ENCODE results near the gene TAF15. TPM values are rescaled to one million over a fixed set of nuclear protein-coding genes. Genes with fewer than 3 reads are reported as not detected.

Gene TAF15
- total RNA-seq, 2 experiments from 2014 or later = 65.9 to 256 TPM

DNA sequence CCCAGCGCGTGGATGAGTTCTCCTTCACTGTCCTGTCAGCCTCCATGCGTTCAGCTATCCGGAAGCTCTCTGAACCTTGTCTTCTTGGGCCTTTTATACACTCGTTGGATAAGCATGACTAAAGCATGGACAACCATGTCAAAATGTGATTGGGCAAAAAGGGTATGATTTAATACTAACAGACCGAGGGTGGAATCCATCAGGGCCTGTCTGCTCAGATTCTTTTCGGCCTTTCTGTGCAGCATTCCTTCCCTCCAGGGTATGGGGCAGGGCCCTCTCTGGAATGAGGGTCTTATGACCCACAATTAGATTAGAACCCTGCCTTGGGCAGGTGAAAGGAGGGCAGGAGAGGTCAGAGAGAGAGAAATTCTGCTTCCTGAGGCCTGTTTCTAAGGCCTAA lies 84.9 kb downstream of the TAF15 start:
- Histone ChIP-seq H2AFZ (ENCODE audit: low read length) (no peak overlapping the region), H3K36me3 (ENCODE audit: insufficient read depth, low read length) (no peaks in the 10 kb centered on the region), H3K4me3 (ENCODE audit: low read depth, low read length, poor library complexity, severe bottlenecking) (no peak overlapping the region), H3K4me1 (ENCODE audit: insufficient read depth, low read length, poor library complexity, severe bottlenecking) (no peaks in the 10 kb centered on the region), H3K4me2 (ENCODE audit: low read length) (no peak overlapping the region), H3K79me2 (ENCODE audit: insufficient read depth, low read depth, low read length) (no peaks in the 10 kb centered on the region), H4K20me1 (ENCODE audit: insufficient read depth, low read length) (no peaks in the 10 kb centered on the region), H3K27ac (ENCODE audit: low read depth, low read length, poor library complexity, severe bottlenecking) (no peak overlapping the region), H3K9me2 (ENCODE audit: insufficient read depth, low read length) (no peaks in the 10 kb centered on the region), H3K9me3 (ENCODE audit: low read length) (no peaks in the 10 kb centered on the region)
- CTCF ChIA-PET (ENCODE audit: unreplicated experiment) = no interaction called here
- no peak for DNase-seq (ENCODE audit: low spot score)
- intact Hi-C loops (cut with micrococcal nuclease; ENCODE audit: unreplicated experiment) = no loop called here
- POLR2A ChIA-PET = interaction anchor here (0.6 to 0.7 kb wide), 2 partner anchors 205 to 271 kb away, joined by 3 read pairs; no protein-coding TSS in a partner anchor
- TF ChIP-seq, protein P1, sequence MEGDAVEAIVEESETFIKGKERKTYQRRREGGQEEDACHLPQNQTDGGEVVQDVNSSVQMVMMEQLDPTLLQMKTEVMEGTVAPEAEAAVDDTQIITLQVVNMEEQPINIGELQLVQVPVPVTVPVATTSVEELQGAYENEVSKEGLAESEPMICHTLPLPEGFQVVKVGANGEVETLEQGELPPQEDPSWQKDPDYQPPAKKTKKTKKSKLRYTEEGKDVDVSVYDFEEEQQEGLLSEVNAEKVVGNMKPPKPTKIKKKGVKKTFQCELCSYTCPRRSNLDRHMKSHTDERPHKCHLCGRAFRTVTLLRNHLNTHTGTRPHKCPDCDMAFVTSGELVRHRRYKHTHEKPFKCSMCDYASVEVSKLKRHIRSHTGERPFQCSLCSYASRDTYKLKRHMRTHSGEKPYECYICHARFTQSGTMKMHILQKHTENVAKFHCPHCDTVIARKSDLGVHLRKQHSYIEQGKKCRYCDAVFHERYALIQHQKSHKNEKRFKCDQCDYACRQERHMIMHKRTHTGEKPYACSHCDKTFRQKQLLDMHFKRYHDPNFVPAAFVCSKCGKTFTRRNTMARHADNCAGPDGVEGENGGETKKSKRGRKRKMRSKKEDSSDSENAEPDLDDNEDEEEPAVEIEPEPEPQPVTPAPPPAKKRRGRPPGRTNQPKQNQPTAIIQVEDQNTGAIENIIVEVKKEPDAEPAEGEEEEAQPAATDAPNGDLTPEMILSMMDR (conservative IDR thresholded peaks at IDR 0.05; ENCODE audit: low read length) = no peak
- no peak for TF ChIP-seq EZH2phosphoT487 (IDR thresholded peaks at IDR 0.05; ENCODE audit: borderline replicate concordance, low read depth, low read length)
- BruUV-seq (replicated peaks) = no TSS peak

DNA sequence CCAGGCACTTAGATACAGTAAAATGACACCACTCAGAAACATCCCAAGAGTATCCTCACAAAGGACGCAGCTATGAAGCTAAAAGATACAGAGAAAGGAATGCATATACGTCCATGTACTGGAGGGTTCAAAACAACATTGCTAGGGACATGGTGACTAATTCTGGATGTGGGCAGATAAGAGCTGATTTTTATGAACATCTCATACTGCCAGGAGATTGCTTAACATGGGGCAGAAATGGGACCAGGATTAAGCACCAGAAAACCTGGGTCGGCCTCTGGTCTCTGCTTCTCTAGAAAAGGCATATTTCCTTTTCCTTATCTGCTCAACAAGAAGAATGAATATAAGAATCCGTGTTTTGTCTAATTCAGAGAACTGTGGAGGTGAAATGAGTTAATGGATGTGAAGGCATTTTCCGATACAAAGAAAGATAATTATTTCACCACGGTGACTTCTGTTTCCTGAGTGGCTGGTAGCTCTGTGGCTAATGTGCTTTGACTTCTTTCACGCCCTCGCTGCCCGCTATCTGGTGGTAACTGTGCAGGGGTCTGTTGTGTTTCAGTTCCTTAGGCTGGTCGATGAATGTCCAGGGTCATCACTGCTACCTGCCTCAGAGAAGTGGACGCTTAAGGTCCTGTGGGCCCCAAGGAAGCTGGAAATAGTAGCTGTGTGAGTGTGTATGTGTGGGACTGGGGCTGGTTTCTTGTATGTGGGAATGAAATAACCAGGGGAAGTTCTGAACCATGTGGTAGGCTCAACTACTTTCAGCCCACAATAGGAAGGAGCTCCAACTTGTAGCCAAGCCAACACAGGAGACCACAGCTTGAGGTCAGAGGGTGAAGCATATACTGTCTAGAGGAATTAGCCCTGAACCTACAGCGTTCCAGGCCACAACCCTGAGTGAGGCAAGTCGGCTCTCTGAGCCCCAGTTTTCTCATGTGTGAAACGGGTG lies 86.6 kb downstream of the TAF15 start:
- CTCF ChIA-PET (ENCODE audit: unreplicated experiment) = no interaction called here
- Histone ChIP-seq H3K4me3 (ENCODE audit: low read depth, low read length, poor library complexity, severe bottlenecking) (no peak overlapping the region), H3K4me1 (ENCODE audit: insufficient read depth, low read length, poor library complexity, severe bottlenecking) (no peaks in the 10 kb centered on the region), H3K79me2 (ENCODE audit: insufficient read depth, low read depth, low read length) (no peaks in the 10 kb centered on the region), H3K9me2 (ENCODE audit: insufficient read depth, low read length) (no peaks in the 10 kb centered on the region), H3K27ac (ENCODE audit: low read depth, low read length, poor library complexity, severe bottlenecking) (no peak overlapping the region), H3K4me2 (ENCODE audit: low read length) (no peak overlapping the region), H2AFZ (ENCODE audit: low read length) (no peak overlapping the region), H3K9me3 (ENCODE audit: low read length) (no peaks in the 10 kb centered on the region), H3K36me3 (ENCODE audit: insufficient read depth, low read length) (no peaks in the 10 kb centered on the region), H4K20me1 (ENCODE audit: insufficient read depth, low read length) (no peaks in the 10 kb centered on the region)
- TF ChIP-seq, protein P1 (conservative IDR thresholded peaks at IDR 0.05; ENCODE audit: low read length) = no peak
- TF ChIP-seq EZH2phosphoT487 (IDR thresholded peaks at IDR 0.05; ENCODE audit: borderline replicate concordance, low read depth, low read length) = no peak
- intact Hi-C loops (cut with micrococcal nuclease; ENCODE audit: unreplicated experiment) = no loop called here
- DNase-seq (ENCODE audit: low spot score) = no peak
- no TSS peak for BruUV-seq (replicated peaks)
- POLR2A ChIA-PET = no interaction called here

Small RNAs within 50 kb of the gene (small RNA-seq; reads per million reads assigned to genes)
- 5,943 reads per million, percentile 100 among the genes with 10 or more reads in this experiment for gene RF00100

Other genes starting within 250 kb of the TAF15 start
- gene SLFN14, start 248.7 kb upstream of the TAF15 start, total RNA-seq (2014; rRNA removed; shearing (Covaris generic)) = not detected in 2 replicates
- not detected in 2 replicates for gene SLFN14, start 248.7 kb upstream of the TAF15 start, total RNA-seq (2022)
- 4.3 and 6.8 TPM in 2 replicates for gene PEX12, start 230.9 kb upstream of the TAF15 start, total RNA-seq (2014; rRNA removed; shearing (Covaris generic))
- gene PEX12, start 230.9 kb upstream of the TAF15 start, total RNA-seq (2022) = 7.6 and 9.5 TPM in 2 replicates
- 28.9 and 51.5 TPM in 2 replicates for gene AP2B1, start 222.2 kb upstream of the TAF15 start, total RNA-seq (2014; rRNA removed; shearing (Covaris generic))
- gene AP2B1, start 222.2 kb upstream of the TAF15 start, total RNA-seq (2022) = 76.0 and 82.9 TPM in 2 replicates
- not detected in 2 replicates for gene RASL10B, start 77.8 kb upstream of the TAF15 start, total RNA-seq (2014; rRNA removed; shearing (Covaris generic))
- not detected in 2 replicates for gene RASL10B, start 77.8 kb upstream of the TAF15 start, total RNA-seq (2022)
- gene GAS2L2, start 56.2 kb upstream of the TAF15 start, total RNA-seq (2014; rRNA removed; shearing (Covaris generic)) = not detected in 2 replicates
- 0.21 TPM in 1 of 2 replicates, not detected in the other for gene GAS2L2, start 56.2 kb upstream of the TAF15 start, total RNA-seq (2022)
- not detected in 2 replicates for gene C17orf50, start 48.6 kb upstream of the TAF15 start, total RNA-seq (2014; rRNA removed; shearing (Covaris generic))
- gene C17orf50, start 48.6 kb upstream of the TAF15 start, total RNA-seq (2022) = not detected in 2 replicates
- gene MMP28, start 13.8 kb upstream of the TAF15 start, total RNA-seq (2014; rRNA removed; shearing (Covaris generic)) = not detected in 2 replicates
- gene MMP28, start 13.8 kb upstream of the TAF15 start, total RNA-seq (2022) = not detected in 2 replicates
- not detected in 2 replicates for gene HEATR9, start 59.4 kb downstream of the TAF15 start, total RNA-seq (2014; rRNA removed; shearing (Covaris generic))
- gene HEATR9, start 59.4 kb downstream of the TAF15 start, total RNA-seq (2022) = not detected in 2 replicates
- not detected in 2 replicates for gene CCL5, start 70.9 kb downstream of the TAF15 start, total RNA-seq (2014; rRNA removed; shearing (Covaris generic))
- gene CCL5, start 70.9 kb downstream of the TAF15 start, total RNA-seq (2022) = 0.41 and 0.88 TPM in 2 replicates
- 3.3 and 4.1 TPM in 2 replicates for gene RDM1, start 121.3 kb downstream of the TAF15 start, total RNA-seq (2014; rRNA removed; shearing (Covaris generic))
- 11.0 and 16.4 TPM in 2 replicates for gene RDM1, start 121.3 kb downstream of the TAF15 start, total RNA-seq (2022)
- gene LYZL6, start 134.2 kb downstream of the TAF15 start, total RNA-seq (2014; rRNA removed; shearing (Covaris generic)) = not detected in 2 replicates
- gene LYZL6, start 134.2 kb downstream of the TAF15 start, total RNA-seq (2022) = not detected in 2 replicates
- not detected in 2 replicates for gene CCL16, start 172.0 kb downstream of the TAF15 start, total RNA-seq (2014; rRNA removed; shearing (Covaris generic))
- gene CCL16, start 172.0 kb downstream of the TAF15 start, total RNA-seq (2022) = not detected in 2 replicates
- not detected in 2 replicates for gene CCL14, start 177.2 kb downstream of the TAF15 start, total RNA-seq (2014; rRNA removed; shearing (Covaris generic))
- gene CCL14, start 177.2 kb downstream of the TAF15 start, total RNA-seq (2022) = not detected in 2 replicates
- gene CCL15, start 192.1 kb downstream of the TAF15 start, total RNA-seq (2014; rRNA removed; shearing (Covaris generic)) = not detected in 2 replicates
- not detected in 2 replicates for gene CCL15, start 192.1 kb downstream of the TAF15 start, total RNA-seq (2022)
- gene CCL23, start 208.5 kb downstream of the TAF15 start, total RNA-seq (2014; rRNA removed; shearing (Covaris generic)) = not detected in 2 replicates
- gene CCL23, start 208.5 kb downstream of the TAF15 start, total RNA-seq (2022) = not detected in 2 replicates